ENCODE data around the gene CEP112. TPM values are rescaled to one million over a fixed set of nuclear protein-coding genes. Genes with fewer than 3 reads are reported as not detected.

Gene CEP112
- total and polyA plus RNA-seq, 2 of the 13 experiments (the other 11 are each of a cell fraction or from before 2014, with no cell fraction given) = 1.2 to 3.4 TPM

DNA sequence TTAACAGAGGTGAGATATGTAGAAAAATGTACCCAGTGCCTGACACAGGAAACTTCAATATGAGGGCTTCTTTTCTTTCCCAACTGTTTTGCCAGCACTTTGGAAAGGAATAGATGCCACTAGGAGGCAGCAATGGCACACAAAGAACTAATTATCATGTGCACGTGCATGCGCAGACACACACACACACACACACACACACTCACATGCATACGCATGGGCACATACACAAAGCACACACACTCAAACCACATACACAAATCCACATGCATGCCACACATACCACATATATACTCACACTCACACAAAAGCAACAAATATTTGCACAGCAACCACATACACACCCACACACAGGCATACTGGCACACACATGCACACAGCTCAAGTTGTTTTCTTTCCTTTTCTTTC, 8.8 kb upstream of the CEP112 start (continued):
- TF ChIP-seq, protein P1, sequence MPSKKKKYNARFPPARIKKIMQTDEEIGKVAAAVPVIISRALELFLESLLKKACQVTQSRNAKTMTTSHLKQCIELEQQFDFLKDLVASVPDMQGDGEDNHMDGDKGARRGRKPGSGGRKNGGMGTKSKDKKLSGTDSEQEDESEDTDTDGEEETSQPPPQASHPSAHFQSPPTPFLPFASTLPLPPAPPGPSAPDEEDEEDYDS (CRISPR knock-in tag; IDR thresholded peaks at IDR 0.05) = no peak
- TF ChIP-seq NAIF1 (CRISPR knock-in tag; IDR thresholded peaks at IDR 0.05; ENCODE audit: borderline replicate concordance) = peak; percentile 61; the same call in 1 of the 2 replicates
- TF ChIP-seq ZNF17 (CRISPR knock-in tag; IDR thresholded peaks at IDR 0.05) = no peak
- no peak for TF ChIP-seq MAFF (IDR thresholded peaks at IDR 0.05; ENCODE audit: low read depth, low read length)
- TF ChIP-seq ZMAT3 (CRISPR knock-in tag; conservative IDR thresholded peaks at IDR 0.05) = no peak
- TF ChIP-seq GZF1 (CRISPR knock-in tag; IDR thresholded peaks at IDR 0.05) = no peak
- peak; percentile 77 for TF ChIP-seq SOX5 (CRISPR knock-in tag; IDR thresholded peaks at IDR 0.05; ENCODE audit: borderline replicate concordance)
- peak; percentile 32; the same call in 1 of the 2 replicates for TF ChIP-seq TBX2 (CRISPR knock-in tag; IDR thresholded peaks at IDR 0.05; ENCODE audit: borderline replicate concordance)
- TF ChIP-seq GATAD2A (CRISPR knock-in tag; IDR thresholded peaks at IDR 0.05) = peak; percentile 72
- TF ChIP-seq ZBTB7B (CRISPR knock-in tag; IDR thresholded peaks at IDR 0.05) = no peak
- 0 out of 2 replicates have a peak, but pooled peaks have one; percentile 65 for TF ChIP-seq ZNF615 (CRISPR knock-in tag; IDR thresholded peaks at IDR 0.05; ENCODE audit: borderline replicate concordance)
- TF ChIP-seq, protein P2, sequence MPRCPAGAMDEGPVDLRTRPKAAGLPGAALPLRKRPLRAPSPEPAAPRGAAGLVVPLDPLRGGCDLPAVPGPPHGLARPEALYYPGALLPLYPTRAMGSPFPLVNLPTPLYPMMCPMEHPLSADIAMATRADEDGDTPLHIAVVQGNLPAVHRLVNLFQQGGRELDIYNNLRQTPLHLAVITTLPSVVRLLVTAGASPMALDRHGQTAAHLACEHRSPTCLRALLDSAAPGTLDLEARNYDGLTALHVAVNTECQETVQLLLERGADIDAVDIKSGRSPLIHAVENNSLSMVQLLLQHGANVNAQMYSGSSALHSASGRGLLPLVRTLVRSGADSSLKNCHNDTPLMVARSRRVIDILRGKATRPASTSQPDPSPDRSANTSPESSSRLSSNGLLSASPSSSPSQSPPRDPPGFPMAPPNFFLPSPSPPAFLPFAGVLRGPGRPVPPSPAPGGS (CRISPR knock-in tag; IDR thresholded peaks at IDR 0.05) = no peak
- TF ChIP-seq, protein P3, sequence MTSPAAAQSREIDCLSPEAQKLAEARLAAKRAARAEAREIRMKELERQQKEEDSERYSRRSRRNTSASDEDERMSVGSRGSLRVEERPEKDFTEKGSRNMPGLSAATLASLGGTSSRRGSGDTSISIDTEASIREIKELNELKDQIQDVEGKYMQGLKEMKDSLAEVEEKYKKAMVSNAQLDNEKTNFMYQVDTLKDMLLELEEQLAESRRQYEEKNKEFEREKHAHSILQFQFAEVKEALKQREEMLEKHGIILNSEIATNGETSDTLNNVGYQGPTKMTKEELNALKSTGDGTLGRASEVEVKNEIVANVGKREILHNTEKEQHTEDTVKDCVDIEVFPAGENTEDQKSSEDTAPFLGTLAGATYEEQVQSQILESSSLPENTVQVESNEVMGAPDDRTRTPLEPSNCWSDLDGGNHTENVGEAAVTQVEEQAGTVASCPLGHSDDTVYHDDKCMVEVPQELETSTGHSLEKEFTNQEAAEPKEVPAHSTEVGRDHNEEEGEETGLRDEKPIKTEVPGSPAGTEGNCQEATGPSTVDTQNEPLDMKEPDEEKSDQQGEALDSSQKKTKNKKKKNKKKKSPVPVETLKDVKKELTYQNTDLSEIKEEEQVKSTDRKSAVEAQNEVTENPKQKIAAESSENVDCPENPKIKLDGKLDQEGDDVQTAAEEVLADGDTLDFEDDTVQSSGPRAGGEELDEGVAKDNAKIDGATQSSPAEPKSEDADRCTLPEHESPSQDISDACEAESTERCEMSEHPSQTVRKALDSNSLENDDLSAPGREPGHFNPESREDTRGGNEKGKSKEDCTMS (CRISPR knock-in tag; conservative IDR thresholded peaks at IDR 0.05) = no peak
- TF ChIP-seq FOXA3 (CRISPR knock-in tag; IDR thresholded peaks at IDR 0.05) = peak; percentile 67
- TF ChIP-seq, protein P4, sequence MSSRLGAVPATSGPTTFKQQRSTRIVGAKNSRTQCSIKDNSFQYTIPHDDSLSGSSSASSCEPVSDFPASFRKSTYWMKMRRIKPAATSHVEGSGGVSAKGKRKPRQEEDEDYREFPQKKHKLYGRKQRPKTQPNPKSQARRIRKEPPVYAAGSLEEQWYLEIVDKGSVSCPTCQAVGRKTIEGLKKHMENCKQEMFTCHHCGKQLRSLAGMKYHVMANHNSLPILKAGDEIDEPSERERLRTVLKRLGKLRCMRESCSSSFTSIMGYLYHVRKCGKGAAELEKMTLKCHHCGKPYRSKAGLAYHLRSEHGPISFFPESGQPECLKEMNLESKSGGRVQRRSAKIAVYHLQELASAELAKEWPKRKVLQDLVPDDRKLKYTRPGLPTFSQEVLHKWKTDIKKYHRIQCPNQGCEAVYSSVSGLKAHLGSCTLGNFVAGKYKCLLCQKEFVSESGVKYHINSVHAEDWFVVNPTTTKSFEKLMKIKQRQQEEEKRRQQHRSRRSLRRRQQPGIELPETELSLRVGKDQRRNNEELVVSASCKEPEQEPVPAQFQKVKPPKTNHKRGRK (CRISPR knock-in tag; IDR thresholded peaks at IDR 0.05) = no peak
- TF ChIP-seq SMC3 (IDR thresholded peaks at IDR 0.05; ENCODE audit: low read length) = peak; percentile 86
- TF ChIP-seq FOXM1 (CRISPR knock-in tag; IDR thresholded peaks at IDR 0.05) = no peak
- TF ChIP-seq ZNF607 (CRISPR knock-in tag; IDR thresholded peaks at IDR 0.05; ENCODE audit: borderline replicate concordance) = no peak
- no peak for TF ChIP-seq KLF13 (CRISPR knock-in tag; IDR thresholded peaks at IDR 0.05)
- TF ChIP-seq ZNF331 (CRISPR knock-in tag; IDR thresholded peaks at IDR 0.05) = peak; percentile 68; the same call in 1 of the 2 replicates
- TF ChIP-seq ZNF260 (CRISPR knock-in tag; IDR thresholded peaks at IDR 0.05; ENCODE audit: borderline replicate concordance, low read depth) = no peak
- TF ChIP-seq NFRKB (IDR thresholded peaks at IDR 0.05) = no peak
- TF ChIP-seq DR1 (CRISPR knock-in tag; IDR thresholded peaks at IDR 0.05) = no peak
- TF ChIP-seq MAFK (conservative IDR thresholded peaks at IDR 0.05 in 1 of 2, IDR thresholded peaks at IDR 0.05 in 1 of 2; ENCODE audit: low read length in 2 of 2) = no peak
- TF ChIP-seq ZNF670 (CRISPR knock-in tag; IDR thresholded peaks at IDR 0.05; ENCODE audit: borderline replicate concordance) = no peak
- no peak for TF ChIP-seq AHR (CRISPR knock-in tag; IDR thresholded peaks at IDR 0.05)

All from HepG2 (cell line).